Endothelial cell of umbilical vein (primary cell): ENCODE measurements around the gene SIPA1L3. TPM values are rescaled to one million over a fixed set of nuclear protein-coding genes. Genes with fewer than 3 reads are reported as not detected.

ENCODE experiments used
- BruUV-seq: library from RNA; stranded (reverse); fragments of 400-500 nt; replicated peaks from 2 replicates; lab custom pipeline; 2021; lab: Mats Ljungman, UMichigan
- CTCF ChIA-PET: fragments of 300-600, 350-600 bp; sonication (Branson Sonifier 250); formaldehyde crosslinking; loops from one replicate; lab custom pipeline; 2021; ENCODE audit warnings: antibody characterized with exemption, inconsistent platforms; lab: Charles Lee
- POLR2A ChIA-PET: fragments of 300-600, 350-600 bp; sonication (Branson Sonifier 250); formaldehyde crosslinking; loops from one replicate; lab custom pipeline; 2021; ENCODE audit warnings: antibody characterized with exemption, inconsistent platforms; lab: Charles Lee
- DNase-seq: peaks from one replicate; pipeline ENCODE4 v3.0.0-alpha.2; 2011; ENCODE audit warnings: low read depth, low spot score
- FAIRE-seq: peaks from 2 replicates; lab custom pipeline; 2011; peaks lifted over from hg19 to GRCh38; lab: Jason Lieb, UNC
- H2AFZ ChIP-seq: 2 replicates; pipeline ENCODE4 v1.6.0; 2012; ENCODE audit warnings: low read depth, low read length, control low read depth, inconsistent platforms
- H3K27ac ChIP-seq: 2 replicates; pipeline ENCODE4 v1.5.1; 2011; ENCODE audit warnings: low read depth, mild to moderate bottlenecking, control low read depth, low read length, moderate library complexity; ENCODE audit not compliant: insufficient read depth
- H3K27me3 ChIP-seq, 2 experiments: 2 replicates each; pipeline versions ENCODE4 v1.6.0 to v1.6.1; 2011; ENCODE audit warnings: low read length in 2 of 2, mixed read lengths in 1 of 2; ENCODE audit not compliant: control insufficient read depth in 2 of 2, insufficient read depth in 2 of 2
- H3K36me3 ChIP-seq, 2 experiments: 2 replicates in 1 of 2; 3 replicates in 1 of 2; pipeline ENCODE4 v1.5.1; 2011; ENCODE audit warnings: low read length in 2 of 2, mild to moderate bottlenecking in 1 of 2, moderate library complexity in 1 of 2; ENCODE audit not compliant: control insufficient read depth in 2 of 2, insufficient read depth in 2 of 2; ENCODE audit errors: extremely low read depth in 1 of 2
- H3K4me1 ChIP-seq: 3 replicates; pipeline ENCODE4 v1.5.1; 2011; ENCODE audit warnings: mild to moderate bottlenecking, low read length; ENCODE audit not compliant: control insufficient read depth, insufficient read depth; ENCODE audit errors: extremely low read depth
- H3K4me2 ChIP-seq: 2 replicates; pipeline ENCODE4 v1.6.1; 2011; ENCODE audit warnings: low read length, control low read depth, mixed read lengths; ENCODE audit not compliant: insufficient read depth
- H3K4me3 ChIP-seq, 3 experiments: fragments of 200-600 bp in 1 of 3; sonication (generic), shearing (Covaris generic) in 1 of 3; replicated peaks in 1 of 3; 2 replicates each; pipeline ENCODE4 v1.5.1; 2011 to 2016; ENCODE audit warnings: control low read depth in 3 of 3, low read length in 3 of 3, mild to moderate bottlenecking in 2 of 3, inconsistent platforms in 1 of 3, low read depth in 1 of 3, moderate library complexity in 1 of 3; ENCODE audit not compliant: insufficient read depth in 1 of 3
- H3K79me2 ChIP-seq: 2 replicates; pipeline ENCODE4 v1.6.0; 2012; ENCODE audit warnings: low read length, inconsistent platforms; ENCODE audit not compliant: control insufficient read depth, insufficient read depth
- H3K9ac ChIP-seq: replicated peaks from 2 replicates; pipeline ENCODE3; 2011; ENCODE audit warnings: low read length, control low read depth; ENCODE audit not compliant: insufficient read depth; ENCODE audit errors: extremely low read depth
- H3K9me1 ChIP-seq: replicated peaks from 3 replicates; pipeline ENCODE4 v1.6.0; 2011; ENCODE audit warnings: mild to moderate bottlenecking, low read length; ENCODE audit not compliant: control insufficient read depth, insufficient read depth; ENCODE audit errors: extremely low read depth
- H3K9me3 ChIP-seq: replicated peaks from 2 replicates; pipeline ENCODE4 v1.5.1; 2012; ENCODE audit warnings: low read length, inconsistent platforms; ENCODE audit not compliant: control insufficient read depth, insufficient read depth
- H4K20me1 ChIP-seq: replicated peaks from 2 replicates; pipeline ENCODE3; 2011; ENCODE audit warnings: mild to moderate bottlenecking, low read length; ENCODE audit not compliant: control insufficient read depth, insufficient read depth; ENCODE audit errors: extremely low read depth
- EZH2 ChIP-seq: IDR thresholded peaks from 2 replicates; pipeline ENCODE4 v1.6.1; 2012; ENCODE audit warnings: borderline replicate concordance, low read depth, mild to moderate bottlenecking, moderate library complexity, low read length, inconsistent platforms; ENCODE audit not compliant: severe bottlenecking
- FOS ChIP-seq: IDR thresholded peaks from 2 replicates; pipeline ENCODE4 v1.6.1; 2011; ENCODE audit warnings: mild to moderate bottlenecking, low read length, moderate library complexity, borderline replicate concordance; ENCODE audit not compliant: insufficient read depth
- GATA2 ChIP-seq: IDR thresholded peaks from 2 replicates; pipeline ENCODE4 v1.7.0; 2011; ENCODE audit warnings: low read depth, mild to moderate bottlenecking, moderate library complexity, mixed read lengths, low read length; ENCODE audit not compliant: insufficient read length, insufficient read depth
- JUN ChIP-seq: IDR thresholded peaks from 2 replicates; pipeline ENCODE4 v1.6.1; 2011; ENCODE audit warnings: borderline replicate concordance, low read depth; ENCODE audit not compliant: insufficient read length, insufficient read depth
- MAX ChIP-seq: IDR thresholded peaks from 2 replicates; pipeline ENCODE4 v1.6.1; 2011; ENCODE audit not compliant: insufficient read depth, insufficient read length
- MYC ChIP-seq: IDR thresholded peaks from one replicate; pipeline ENCODE4 v1.6.1; 2011; ENCODE audit warnings: mild to moderate bottlenecking, low read depth, low read length
- POLR2A ChIP-seq: IDR thresholded peaks from 2 replicates; pipeline ENCODE4 v1.6.1; 2012; ENCODE audit warnings: low read depth, mild to moderate bottlenecking, control low read depth, low read length
- POLR2AphosphoS5 ChIP-seq: IDR thresholded peaks from 2 replicates; pipeline ENCODE4 v1.6.1; 2012; ENCODE audit warnings: low read depth, mild to moderate bottlenecking, control low read depth, low read length, moderate library complexity; ENCODE audit not compliant: insufficient read depth
- dilution Hi-C: fragments of 300-500 bp; cut with MboI; formaldehyde crosslinking; loops from one replicate; pipeline ENCODE4 v1.15.0; 2019; ENCODE audit warnings: low sequenced_read_pairs; ENCODE audit not compliant: extremely low pct_ligation_motif_present
- intact Hi-C: fragments of 100-400 bp; cut with micrococcal nuclease; formaldehyde crosslinking; loops from one replicate; pipeline ENCODE4 v1.10.0; 2022
- polyA plus RNA-seq, 4 experiments: library from polyadenylated mRNA; depleted of rRNA in 3 of 4; stranded (reverse) in 3 of 4; unstranded in 1 of 4; fragments of >200 nt; gene quantifications; 2 replicates each; pipeline versions ENCODE4 v1.2.1 to v1.2.3, GENCODE V29; 2011 to 2012; ENCODE audit warnings: missing spikeins in 1 of 4
- total RNA-seq: library from RNA; stranded (reverse); gene quantifications from 2 replicates; pipeline ENCODE4 v1.2.3, GENCODE V29; 2021
- TF ChIP-seq, protein P1 (sequence below), 2 donors: IDR thresholded peaks; 1 replicate in 1 of 2; 2 replicates in 1 of 2; pipeline ENCODE4 v1.5.1; 2011; ENCODE audit warnings: low read length in 2 of 2, mild to moderate bottlenecking in 2 of 2, moderate library complexity in 2 of 2, control low read depth in 1 of 2, inconsistent platforms in 1 of 2, low read depth in 1 of 2; ENCODE audit not compliant: insufficient read depth in 1 of 2; ENCODE audit errors: extremely low read depth in 1 of 2

SIPA1L3 gene
- total and polyA plus RNA-seq, 2 donors (not counting 3 experiments of a cell fraction or from before 2014, with no cell fraction given): 14.2 to 47.2 TPM

DNA sequence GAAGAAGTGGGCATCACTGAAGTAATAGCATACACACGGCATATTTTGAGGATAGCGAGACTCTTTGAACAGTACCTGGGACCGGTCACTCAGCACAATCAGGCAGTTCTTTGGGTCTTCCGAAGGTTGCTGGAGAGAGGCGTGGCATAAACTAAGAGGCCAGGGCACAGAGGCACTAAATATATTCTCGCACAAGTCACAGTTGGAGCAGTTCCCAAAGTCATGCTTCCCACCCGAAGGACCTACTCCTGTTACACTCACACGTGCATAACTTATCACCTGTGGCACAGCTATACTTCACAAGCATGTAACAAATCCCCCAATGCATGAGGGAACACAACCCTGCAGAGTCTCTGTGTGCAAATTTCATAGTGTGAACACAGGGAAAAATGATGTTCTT is 10.8 kb upstream of the SIPA1L3 start:
- Histone ChIP-seq H3K9me3 (no peaks in the 10 kb centered on the region), H3K4me3 (no peak overlapping the region), H3K36me3 (no peaks in the 10 kb centered on the region), H4K20me1 (no peaks in the 10 kb centered on the region), H3K4me1 (no peaks in the 10 kb centered on the region), H3K9ac (no peak overlapping the region), H2AFZ (no peak overlapping the region), H3K27ac (no peak overlapping the region), H3K9me1 (no peaks in the 10 kb centered on the region), H3K27me3 (peaks cover 0 to 2% of the 10 kb centered on the region in 2 experiments), H3K4me2 (no peak overlapping the region), H3K79me2 (no peaks in the 10 kb centered on the region)
- intact Hi-C loops (loop anchor here (5.0 kb wide), 1 partner anchor 421 kb away; the partner anchor contains the start of genes KCNK6 and YIF1B), dilution Hi-C loops (no loop called here)
- FAIRE-seq (no peak), DNase-seq (no peak)
- BruUV-seq: no TSS peak
- POLR2A ChIA-PET: no interaction called here
- TF ChIP-seq JUN: no peak
- CTCF ChIA-PET: interaction anchor here (1.4 to 1.9 kb wide), 2 partner anchors 116 to 248 kb away, joined by 3 to 4 read pairs; partner anchors contain the start of gene ZNF573

DNA sequence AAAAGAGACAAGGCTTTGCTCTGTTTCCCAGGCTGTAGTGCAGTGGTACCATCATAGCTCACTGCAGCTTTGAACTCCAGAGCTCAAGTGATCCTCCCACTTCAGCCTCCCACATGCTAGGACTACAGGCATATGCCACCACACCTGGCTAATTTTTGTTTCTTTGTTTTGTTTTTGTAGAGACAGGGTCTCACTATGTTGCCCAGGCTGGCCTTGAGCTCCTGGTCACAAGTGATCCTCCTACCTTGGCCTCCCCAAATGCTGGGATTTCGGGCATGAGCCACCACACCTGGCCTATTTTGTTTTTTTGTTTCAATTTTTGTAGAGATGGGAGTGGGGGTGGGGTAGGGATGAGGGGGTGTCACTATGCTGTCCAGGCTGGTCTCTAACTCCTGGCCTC is 7.6 kb upstream of the SIPA1L3 start:
- POLR2A ChIA-PET: no interaction called here
- no peak overlapping the region for H2AFZ ChIP-seq
- no peaks in the 10 kb centered on the region for H3K36me3 ChIP-seq
- DNase-seq (no peak), FAIRE-seq (no peak)
- H3K4me3 ChIP-seq: no peak overlapping the region
- dilution Hi-C loops (no loop called here), intact Hi-C loops (loop anchor here (5.0 kb wide), 1 partner anchor 418 kb away; the partner anchor contains the start of genes KCNK6 and YIF1B)
- no peak overlapping the region for H3K4me2 ChIP-seq
- CTCF ChIA-PET: interaction anchor here (0.6 to 2.5 kb wide), 5 partner anchors 146 to 436 kb away, joined by 3 to 11 read pairs (median 10); partner anchors contain the start of gene CATSPERG
- H3K27ac ChIP-seq: no peak overlapping the region
- H3K9me1 ChIP-seq: no peaks in the 10 kb centered on the region
- H4K20me1 ChIP-seq: no peaks in the 10 kb centered on the region
- H3K4me1 ChIP-seq: no peaks in the 10 kb centered on the region
- H3K27me3 ChIP-seq: no peaks in the 10 kb centered on the region
- BruUV-seq: no TSS peak
- TF ChIP-seq EZH2 (no peak), MYC (no peak), GATA2 (no peak), FOS (no peak), POLR2A (no peak), POLR2AphosphoS5 (no peak), MAX (no peak), JUN (no peak)
- TF ChIP-seq, protein P1, sequence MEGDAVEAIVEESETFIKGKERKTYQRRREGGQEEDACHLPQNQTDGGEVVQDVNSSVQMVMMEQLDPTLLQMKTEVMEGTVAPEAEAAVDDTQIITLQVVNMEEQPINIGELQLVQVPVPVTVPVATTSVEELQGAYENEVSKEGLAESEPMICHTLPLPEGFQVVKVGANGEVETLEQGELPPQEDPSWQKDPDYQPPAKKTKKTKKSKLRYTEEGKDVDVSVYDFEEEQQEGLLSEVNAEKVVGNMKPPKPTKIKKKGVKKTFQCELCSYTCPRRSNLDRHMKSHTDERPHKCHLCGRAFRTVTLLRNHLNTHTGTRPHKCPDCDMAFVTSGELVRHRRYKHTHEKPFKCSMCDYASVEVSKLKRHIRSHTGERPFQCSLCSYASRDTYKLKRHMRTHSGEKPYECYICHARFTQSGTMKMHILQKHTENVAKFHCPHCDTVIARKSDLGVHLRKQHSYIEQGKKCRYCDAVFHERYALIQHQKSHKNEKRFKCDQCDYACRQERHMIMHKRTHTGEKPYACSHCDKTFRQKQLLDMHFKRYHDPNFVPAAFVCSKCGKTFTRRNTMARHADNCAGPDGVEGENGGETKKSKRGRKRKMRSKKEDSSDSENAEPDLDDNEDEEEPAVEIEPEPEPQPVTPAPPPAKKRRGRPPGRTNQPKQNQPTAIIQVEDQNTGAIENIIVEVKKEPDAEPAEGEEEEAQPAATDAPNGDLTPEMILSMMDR (IDR thresholded peaks at IDR 0.05; ENCODE audit: extremely low read depth in 1 of 2, insufficient read depth in 1 of 2, low read depth in 1 of 2, low read length in 2 of 2): no peak
- H3K9me3 ChIP-seq: no peaks in the 10 kb centered on the region
- H3K79me2 ChIP-seq: no peaks in the 10 kb centered on the region
- no peak overlapping the region for H3K9ac ChIP-seq
